Mucosa of stomach (tissue), 1 donor: Measurements from ENCODE around the gene PRX.
"Not testable (repeated sequence)": the region's sequence is repeated elsewhere in the genome, so short reads cannot be mapped to it uniquely, and the experiment has no call there.

Source experiments
- H3K27me3 ChIP-seq: one replicate; pipeline ENCODE4 v1.7.0; 2013; ENCODE audit warnings: mild to moderate bottlenecking, low read length; ENCODE audit not compliant: control insufficient read depth, insufficient read depth
- H3K36me3 ChIP-seq: one replicate; pipeline ENCODE4 v1.7.0; 2013; ENCODE audit warnings: low read length; ENCODE audit not compliant: control insufficient read depth, insufficient read depth
- H3K4me1 ChIP-seq: one replicate; pipeline ENCODE4 v1.7.0; 2013; ENCODE audit warnings: mild to moderate bottlenecking, low read length; ENCODE audit not compliant: control insufficient read depth, insufficient read depth
- H3K4me3 ChIP-seq: one replicate; pipeline ENCODE4 v1.7.0; 2013; ENCODE audit warnings: low read length
- H3K9ac ChIP-seq: one replicate; pipeline ENCODE4 v1.7.0; 2013; ENCODE audit warnings: mild to moderate bottlenecking, low read length, moderate library complexity
- H3K9me3 ChIP-seq: one replicate; pipeline ENCODE4 v1.7.0; 2013; ENCODE audit warnings: mild to moderate bottlenecking, low read length, moderate library complexity; ENCODE audit not compliant: control insufficient read depth
- donor health status: Pancreatic carcinoma.

Gene PRX

GRCh38 chr19:40431698-40432097 lies 18.5 kb upstream of the PRX start:
- Histone ChIP-seq H3K36me3 (no peaks in the 10 kb centered on the region), H3K4me3 (no peak overlapping the region), H3K27me3 (no peaks in the 10 kb centered on the region), H3K4me1 (peaks cover 17% of the 10 kb centered on the region), H3K9ac (no peak overlapping the region), H3K9me3 (no peaks in the 10 kb centered on the region)

GRCh38 chr19:40430242-40430641 lies 17.1 kb upstream of the PRX start:
- not testable (repeated sequence) for H3K4me3 ChIP-seq, H3K36me3 ChIP-seq, H3K9me3 ChIP-seq, H3K9ac ChIP-seq, H3K27me3 ChIP-seq
- H3K4me1 ChIP-seq = peaks cover 17% of the 10 kb centered on the region

- H3K27me3 ChIP-seq, H3K9me3 ChIP-seq, H3K9ac ChIP-seq, H3K36me3 ChIP-seq, H3K4me3 ChIP-seq: not testable (repeated sequence)
- H3K4me1 ChIP-seq = peaks cover 13% of the 10 kb centered on the region
These were observed 15.0 kb upstream of the PRX start for GRCh38 chr19:40428197-40428596.

GRCh38 chr19:40425450-40426287 lies 12.5 kb upstream of the PRX start, which contains the start of gene SERTAD1:
Gene SERTAD1 (minus strand): TSS chr19:40425992. CDS start chr19:40423546, 2,446 bp downstream.
- H3K27me3 ChIP-seq = no peaks in the 10 kb centered on the region
- H3K4me1 ChIP-seq = peaks cover 25% of the 10 kb centered on the region
- H3K36me3 ChIP-seq = no peaks in the 10 kb centered on the region
- peak within 1 kb of the TSS; percentile 99 for H3K9ac ChIP-seq
- H3K9me3 ChIP-seq = no peaks in the 10 kb centered on the region
- peak within 1 kb of the TSS; percentile 95 for H3K4me3 ChIP-seq

GRCh38 chr19:40424637-40425449 lies 11.7 kb upstream of the PRX start:
- Histone ChIP-seq H3K4me3 (peak overlapping the region; percentile 95), H3K9ac (peak overlapping the region; percentile 99), H3K27me3 (no peaks in the 10 kb centered on the region), H3K4me1 (peaks cover 25% of the 10 kb centered on the region), H3K36me3 (no peaks in the 10 kb centered on the region), H3K9me3 (no peaks in the 10 kb centered on the region)

- Histone ChIP-seq H3K9me3 (no peaks in the 10 kb centered on the region), H3K4me1 (peaks cover 25% of the 10 kb centered on the region), H3K27me3 (no peaks in the 10 kb centered on the region), H3K36me3 (no peaks in the 10 kb centered on the region), H3K4me3 (no peak overlapping the region), H3K9ac (peak overlapping the region; percentile 99)
These were observed 10.8 kb upstream of the PRX start for GRCh38 chr19:40423938-40424337.

- no peak overlapping the region for H3K4me3 ChIP-seq
- H3K4me1 ChIP-seq = peaks cover 25% of the 10 kb centered on the region
- no peaks in the 10 kb centered on the region for H3K27me3 ChIP-seq
- H3K9me3 ChIP-seq = no peaks in the 10 kb centered on the region
- no peaks in the 10 kb centered on the region for H3K36me3 ChIP-seq
- H3K9ac ChIP-seq = peak overlapping the region; percentile 44
These were observed 9.8 kb upstream of the PRX start for GRCh38 chr19:40422748-40423566.

- Histone ChIP-seq H3K9ac (peak overlapping the region; percentile 98), H3K36me3 (no peaks in the 10 kb centered on the region), H3K4me1 (peaks cover 30% of the 10 kb centered on the region), H3K9me3 (no peaks in the 10 kb centered on the region), H3K4me3 (no peak overlapping the region), H3K27me3 (no peaks in the 10 kb centered on the region)
These were observed 9.0 kb upstream of the PRX start for GRCh38 chr19:40421993-40422747.

GRCh38 chr19:40420766-40421765 lies 7.9 kb upstream of the PRX start:
- peak overlapping the region; percentile 98 for H3K9ac ChIP-seq
- H3K4me3 ChIP-seq = peak overlapping the region; percentile 64
- no peaks in the 10 kb centered on the region for H3K36me3 ChIP-seq
- no peaks in the 10 kb centered on the region for H3K27me3 ChIP-seq
- H3K9me3 ChIP-seq = no peaks in the 10 kb centered on the region
- H3K4me1 ChIP-seq = peaks cover 31% of the 10 kb centered on the region

- peak overlapping the region; percentile 64 for H3K4me3 ChIP-seq
- H3K4me1 ChIP-seq = peaks cover 31% of the 10 kb centered on the region
- H3K27me3 ChIP-seq = no peaks in the 10 kb centered on the region
- no peaks in the 10 kb centered on the region for H3K36me3 ChIP-seq
- no peaks in the 10 kb centered on the region for H3K9me3 ChIP-seq
- peak overlapping the region; percentile 98 for H3K9ac ChIP-seq
These were observed 7.2 kb upstream of the PRX start for GRCh38 chr19:40420451-40420765.
